ENCODE results near the gene CCDC149. TPM values are rescaled to one million over a fixed set of nuclear protein-coding genes. Genes with fewer than 3 reads are reported as not detected.

Gene CCDC149
- total RNA-seq, 1 experiment from 2014 or later = 5.3 TPM

GRCh38 chr4:24886596-24886995 lies 26.2 kb downstream of the CCDC149 start (continued):
- no peak for TF ChIP-seq ZBTB33 (IDR thresholded peaks at IDR 0.05; ENCODE audit: extremely low read depth, insufficient replicate concordance, low read length)

GRCh38 chr4:24885342-24885741 lies 27.5 kb downstream of the CCDC149 start:
- Histone ChIP-seq H4K20me1 (ENCODE audit: insufficient read depth) (no peaks in the 10 kb centered on the region), H3K4me3 (replicated peaks in 1 of 2; ENCODE audit: low read depth in 1 of 2, low read length in 2 of 2) (no peak overlapping the region), H2AFZ (ENCODE audit: low read depth, low read length, poor library complexity, severe bottlenecking) (no peak overlapping the region), H3K9me2 (ENCODE audit: insufficient read depth) (no peaks in the 10 kb centered on the region), H3K4me2 (ENCODE audit: low read length) (no peak overlapping the region), H3K9ac (ENCODE audit: low read length) (no peak overlapping the region), H3K4me1 (ENCODE audit: control insufficient read depth in 1 of 2, insufficient read depth in 2 of 2, low read length in 2 of 2) (no peaks in the 10 kb centered on the region), H3K27ac (ENCODE audit: low read depth, low read length) (no peak overlapping the region), H3K9me3 (ENCODE audit: control insufficient read depth in 1 of 2, insufficient read depth in 1 of 2, low read depth in 1 of 2, low read length in 2 of 2) (no peaks in the 10 kb centered on the region), H3K27me3 (ENCODE audit: insufficient read depth, low read length) (no peaks in the 10 kb centered on the region), H3K79me2 (ENCODE audit: insufficient read depth, low read length) (no peaks in the 10 kb centered on the region), H3K36me3 (ENCODE audit: control insufficient read depth in 1 of 2, insufficient read depth in 2 of 2, low read length in 2 of 2) (no peaks in the 10 kb centered on the region)
- BruUV-seq (replicated peaks) = no TSS peak
- DNase-seq (ENCODE audit: low read depth, low spot score) (no peak), ATAC-seq (no peak; the same call in 1 of the 2 replicates)
- RAD21 ChIA-PET (ENCODE audit: low non-redundant PET in 1 of 2, low total read pairs in 2 of 2, uncharacterized antibody in 2 of 2, unreplicated experiment in 2 of 2) = no interaction called here
- POLR2A ChIA-PET = no interaction called here
- CTCF ChIA-PET = no interaction called here
- intact Hi-C loops (cut with micrococcal nuclease) = no loop called here
- TF ChIP-seq YY1 (IDR thresholded peaks at IDR 0.05; ENCODE audit: extremely low read depth, insufficient replicate concordance, low read depth, low read length) = no peak
- TF ChIP-seq SIN3A (IDR thresholded peaks at IDR 0.05; ENCODE audit: low read depth) = no peak

GRCh38 chr4:24884902-24885301 lies 27.9 kb downstream of the CCDC149 start:
- RAD21 ChIA-PET (ENCODE audit: low non-redundant PET in 1 of 2, low total read pairs in 2 of 2, uncharacterized antibody in 2 of 2, unreplicated experiment in 2 of 2) = no interaction called here
- H3K79me2 ChIP-seq (ENCODE audit: insufficient read depth, low read length) = no peaks in the 10 kb centered on the region
- H3K9me3 ChIP-seq (ENCODE audit: control insufficient read depth in 1 of 2, insufficient read depth in 1 of 2, low read depth in 1 of 2, low read length in 2 of 2) = no peaks in the 10 kb centered on the region
- ATAC-seq = no peak
- no peak overlapping the region for H3K9ac ChIP-seq (ENCODE audit: low read length)
- intact Hi-C loops (cut with micrococcal nuclease) = no loop called here
- H3K36me3 ChIP-seq (ENCODE audit: control insufficient read depth in 1 of 2, insufficient read depth in 2 of 2, low read length in 2 of 2) = no peaks in the 10 kb centered on the region
- H3K4me1 ChIP-seq (ENCODE audit: control insufficient read depth in 1 of 2, insufficient read depth in 2 of 2, low read length in 2 of 2) = no peaks in the 10 kb centered on the region
- no TSS peak for BruUV-seq (replicated peaks)
- H3K27ac ChIP-seq (ENCODE audit: low read depth, low read length) = no peak overlapping the region
- H3K4me2 ChIP-seq (ENCODE audit: low read length) = no peak overlapping the region
- no peak overlapping the region for H3K4me3 ChIP-seq (replicated peaks in 1 of 2; ENCODE audit: low read depth in 1 of 2, low read length in 2 of 2)
- H4K20me1 ChIP-seq (ENCODE audit: insufficient read depth) = no peaks in the 10 kb centered on the region
- DNase-seq (ENCODE audit: low read depth, low spot score) = no peak
- POLR2A ChIA-PET = no interaction called here
- no peak overlapping the region for H2AFZ ChIP-seq (ENCODE audit: low read depth, low read length, poor library complexity, severe bottlenecking)
- CTCF ChIA-PET = no interaction called here
- no peaks in the 10 kb centered on the region for H3K9me2 ChIP-seq (ENCODE audit: insufficient read depth)
- H3K27me3 ChIP-seq (ENCODE audit: insufficient read depth, low read length) = no peaks in the 10 kb centered on the region
- TF ChIP-seq MAX (IDR thresholded peaks at IDR 0.05) (no peak), CEBPB (IDR thresholded peaks at IDR 0.05; ENCODE audit: low read depth) (no peak), SP1 (IDR thresholded peaks at IDR 0.05; ENCODE audit: low read depth) (no peak), ATF3 (IDR thresholded peaks at IDR 0.05) (no peak), REST (IDR thresholded peaks at IDR 0.05; ENCODE audit: low read depth) (no peak), POLR2AphosphoS5 (IDR thresholded peaks at IDR 0.05; ENCODE audit: low read depth, low read length) (no peak), JUND (IDR thresholded peaks at IDR 0.05) (no peak)
